Trophoblast cell (in vitro differentiated cells and primary cell): ENCODE measurements around the gene CA14.
"Not testable (repeated sequence)": the region's sequence is repeated elsewhere in the genome, so short reads cannot be mapped to it uniquely, and the experiment has no call there.

Experiments used
- DNase-seq, 2 donors: peaks; one replicate each; pipeline ENCODE4 v3.0.0-alpha.2; 2016
- H2AFZ ChIP-seq: 2 replicates; pipeline ENCODE4 v1.6.1; 2013; ENCODE audit warnings: low read length, moderate library complexity, mild to moderate bottlenecking; ENCODE audit not compliant: insufficient read depth, poor library complexity
- H2AK5ac ChIP-seq: 2 replicates; pipeline ENCODE4 v1.6.1; 2013; ENCODE audit warnings: mild to moderate bottlenecking, low read length
- H2BK120ac ChIP-seq: 2 replicates; pipeline ENCODE4 v1.6.1; 2013; ENCODE audit warnings: low read length, mild to moderate bottlenecking, moderate library complexity; ENCODE audit not compliant: insufficient read depth, poor library complexity
- H2BK12ac ChIP-seq: 2 replicates; pipeline ENCODE4 v1.6.1; 2013; ENCODE audit warnings: mild to moderate bottlenecking, low read length, moderate library complexity
- H2BK5ac ChIP-seq: 2 replicates; pipeline ENCODE4 v1.6.1; 2013; ENCODE audit warnings: low read length, low read depth, moderate library complexity, mild to moderate bottlenecking; ENCODE audit not compliant: poor library complexity
- H3K14ac ChIP-seq: 2 replicates; pipeline ENCODE4 v1.6.1; 2013; ENCODE audit warnings: mild to moderate bottlenecking, low read length
- H3K18ac ChIP-seq: 2 replicates; pipeline ENCODE4 v1.6.1; 2013; ENCODE audit warnings: mild to moderate bottlenecking, low read length
- H3K23ac ChIP-seq: 2 replicates; pipeline ENCODE4 v1.6.1; 2013; ENCODE audit warnings: low read length
- H3K27ac ChIP-seq: 2 replicates; pipeline ENCODE4 v1.5.1; 2013; ENCODE audit warnings: low read depth, mild to moderate bottlenecking, inconsistent platforms, low read length, moderate library complexity
- H3K27me3 ChIP-seq: 2 replicates; pipeline ENCODE4 v1.6.1; 2013; ENCODE audit warnings: inconsistent platforms, mild to moderate bottlenecking, low read length, moderate library complexity; ENCODE audit not compliant: insufficient read depth
- H3K36me3 ChIP-seq, 2 experiments: 1 replicate in 1 of 2; 2 replicates in 1 of 2; pipeline ENCODE4 v1.6.1; 2013; ENCODE audit warnings: low read length in 2 of 2, mild to moderate bottlenecking in 2 of 2, moderate library complexity in 1 of 2; ENCODE audit not compliant: insufficient read depth in 2 of 2, control insufficient read depth in 1 of 2
- H3K4ac ChIP-seq: 2 replicates; pipeline ENCODE4 v1.6.1; 2013; ENCODE audit warnings: low read depth, mild to moderate bottlenecking, low read length, moderate library complexity
- H3K4me1 ChIP-seq, 2 experiments: 1 replicate in 1 of 2; 2 replicates in 1 of 2; pipeline ENCODE4 v1.6.1; 2013; ENCODE audit warnings: low read length in 2 of 2, mild to moderate bottlenecking in 2 of 2, moderate library complexity in 1 of 2; ENCODE audit not compliant: insufficient read depth in 2 of 2, control insufficient read depth in 1 of 2
- H3K4me2 ChIP-seq: 2 replicates; pipeline ENCODE4 v1.6.1; 2013; ENCODE audit warnings: inconsistent platforms, mild to moderate bottlenecking, low read length, moderate library complexity
- H3K4me3 ChIP-seq: 2 replicates; pipeline ENCODE4 v1.5.1; 2013; ENCODE audit warnings: mild to moderate bottlenecking, low read depth, low read length, inconsistent platforms
- H3K79me1 ChIP-seq: one replicate; pipeline ENCODE4 v1.6.1; 2013; ENCODE audit warnings: low read length
- H3K79me2 ChIP-seq: 2 replicates; pipeline ENCODE4 v1.6.1; 2013; ENCODE audit warnings: low read length, mild to moderate bottlenecking; ENCODE audit not compliant: control insufficient read depth, insufficient read depth, poor library complexity
- H3K9ac ChIP-seq: 2 replicates; pipeline ENCODE4 v1.6.1; 2013; ENCODE audit warnings: mild to moderate bottlenecking, low read length
- H3K9me3 ChIP-seq: 2 replicates; pipeline ENCODE4 v1.6.1; 2013; ENCODE audit warnings: low read depth, mild to moderate bottlenecking, control low read depth, inconsistent platforms, low read length; ENCODE audit not compliant: insufficient read depth
- H4K12ac ChIP-seq: 2 replicates; pipeline ENCODE4 v1.6.1; 2013; ENCODE audit warnings: low read depth, mild to moderate bottlenecking, low read length, moderate library complexity
- H4K8ac ChIP-seq: 2 replicates; pipeline ENCODE4 v1.6.1; 2013; ENCODE audit warnings: low read depth, mild to moderate bottlenecking, low read length, moderate library complexity
- H4K91ac ChIP-seq: one replicate; pipeline ENCODE4 v1.6.1; 2013; ENCODE audit warnings: low read depth, mild to moderate bottlenecking, low read length, moderate library complexity
- WGBS: extraction: QIAGEN DNeasy Blood & Tissue Kit; methylation state at CpG from one replicate; pipeline ENCODE4 v1.1.7; 2013; ENCODE audit warnings: missing lambda C conversion rate; ENCODE audit not compliant: insufficient read length, insufficient coverage; ENCODE audit errors: extremely low coverage; 5-methylcytosine and 5-hydroxymethylcytosine counted together

The CA14 gene

GRCh38 chr1:150302338-150302737 is 44.8 kb downstream of the CA14 start:
- Histone ChIP-seq H3K36me3 (peaks cover 32 to 33% of the 10 kb centered on the region in 2 experiments), H3K18ac (no peak overlapping the region), H3K27ac (no peak overlapping the region), H3K4ac (no peak overlapping the region), H2AK5ac (no peak overlapping the region), H3K4me2 (no peak overlapping the region), H3K9ac (no peak overlapping the region), H2AFZ (no peak overlapping the region), H2BK5ac (no peak overlapping the region), H2BK12ac (no peak overlapping the region), H4K12ac (no peak overlapping the region), H3K9me3 (no peaks in the 10 kb centered on the region), H3K14ac (no peak overlapping the region), H3K27me3 (no peaks in the 10 kb centered on the region), H2BK120ac (no peak overlapping the region), H3K4me3 (no peak overlapping the region), H3K79me2 (no peaks in the 10 kb centered on the region), H3K23ac (no peak overlapping the region), H4K8ac (no peak overlapping the region), H3K4me1 (no peaks in the 10 kb centered on the region), H3K79me1 (no peaks in the 10 kb centered on the region), H4K91ac (no peak overlapping the region)
- WGBS = no CpG with 5 or more reads among the region's 6 CpGs
- DNase-seq = no peak

- H3K23ac ChIP-seq = no peak overlapping the region
- H3K79me1 ChIP-seq = no peaks in the 10 kb centered on the region
- no peak for DNase-seq
- no peak overlapping the region for H3K9ac ChIP-seq
- no peak overlapping the region for H2BK5ac ChIP-seq
- H3K27ac ChIP-seq = no peak overlapping the region
- peaks cover 32 to 36% of the 10 kb centered on the region in 2 experiments for H3K36me3 ChIP-seq
- H2BK12ac ChIP-seq = no peak overlapping the region
- no peaks in the 10 kb centered on the region for H3K9me3 ChIP-seq
- no peaks in the 10 kb centered on the region for H3K27me3 ChIP-seq
- no peak overlapping the region for H3K4me2 ChIP-seq
- no peak overlapping the region for H2AK5ac ChIP-seq
- no CpG with 5 or more reads among the region's 2 CpGs for WGBS
- H4K91ac ChIP-seq = no peak overlapping the region
- no peak overlapping the region for H3K4me3 ChIP-seq
- H2AFZ ChIP-seq = no peak overlapping the region
- H3K4ac ChIP-seq = no peak overlapping the region
- no peaks in the 10 kb centered on the region for H3K79me2 ChIP-seq
- H2BK120ac ChIP-seq = no peak overlapping the region
- H4K8ac ChIP-seq = no peak overlapping the region
- no peak overlapping the region for H3K14ac ChIP-seq
- H3K4me1 ChIP-seq = no peaks in the 10 kb centered on the region
- no peak overlapping the region for H3K18ac ChIP-seq
- H4K12ac ChIP-seq = no peak overlapping the region
These were observed 45.3 kb downstream of the CA14 start for GRCh38 chr1:150302902-150303301.

- not testable (repeated sequence) for H3K79me1 ChIP-seq, H4K12ac ChIP-seq, H3K18ac ChIP-seq, H3K27ac ChIP-seq, H3K27me3 ChIP-seq, H3K4ac ChIP-seq, H3K79me2 ChIP-seq, H2BK12ac ChIP-seq, H3K14ac ChIP-seq, H3K9ac ChIP-seq, H2BK120ac ChIP-seq, H2AFZ ChIP-seq, H2AK5ac ChIP-seq, H3K4me1 ChIP-seq, H3K4me2 ChIP-seq, H4K91ac ChIP-seq, DNase-seq, H3K4me3 ChIP-seq, H2BK5ac ChIP-seq, H3K9me3 ChIP-seq, H4K8ac ChIP-seq, H3K23ac ChIP-seq
- no CpG with 5 or more reads among the region's 9 CpGs for WGBS
- peaks cover 14 to 17% of the 10 kb centered on the region in 2 experiments for H3K36me3 ChIP-seq
These were observed 51.0 kb downstream of the CA14 start for GRCh38 chr1:150308585-150308984.

DNA sequence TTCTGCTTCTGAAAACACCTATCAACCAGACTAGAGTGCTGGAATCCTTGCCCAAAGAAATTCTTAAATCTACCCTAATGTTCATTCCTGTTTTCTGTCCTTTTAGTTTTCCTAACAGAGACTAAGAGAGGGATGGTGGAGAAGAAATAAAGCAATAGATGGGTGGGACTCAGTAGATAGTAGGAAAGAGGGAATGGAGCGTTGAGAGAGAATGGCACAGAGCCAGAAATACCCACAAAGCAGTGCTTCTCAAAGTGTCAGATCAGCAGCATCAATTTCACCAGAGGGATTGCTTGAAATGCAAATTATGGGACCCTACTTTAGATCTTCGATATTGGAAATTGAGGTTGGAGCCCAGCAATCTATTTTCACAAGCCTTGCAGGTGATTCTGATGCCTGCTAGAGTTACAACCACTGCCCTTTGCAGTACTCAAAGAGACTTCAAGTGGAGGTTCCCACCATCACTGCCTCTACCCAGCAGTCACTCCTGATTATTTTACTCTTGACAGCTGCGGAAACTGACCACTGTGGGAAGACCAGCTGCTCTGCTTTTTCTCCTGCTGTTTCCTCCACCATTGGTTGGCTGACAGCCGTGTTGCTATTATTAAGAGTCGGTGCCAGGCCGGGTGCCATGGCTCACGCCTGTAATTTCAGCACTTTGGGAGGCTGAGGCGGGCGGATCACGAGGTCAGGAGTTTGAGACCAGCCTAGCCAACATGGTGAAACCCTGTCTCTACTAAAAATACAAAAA is 52.4 kb downstream of the CA14 start:
- H2BK5ac ChIP-seq = no peak overlapping the region
- H3K18ac ChIP-seq = no peak overlapping the region
- H3K36me3 ChIP-seq = peaks cover 13 to 14% of the 10 kb centered on the region in 2 experiments
- H3K9ac ChIP-seq = no peak overlapping the region
- no peak overlapping the region for H3K4ac ChIP-seq
- no peak overlapping the region for H2AK5ac ChIP-seq
- H4K12ac ChIP-seq = no peak overlapping the region
- no peak overlapping the region for H3K27ac ChIP-seq
- no peak overlapping the region for H2BK12ac ChIP-seq
- H3K4me2 ChIP-seq = no peak overlapping the region
- H3K27me3 ChIP-seq = no peaks in the 10 kb centered on the region
- no peaks in the 10 kb centered on the region for H3K4me1 ChIP-seq
- H3K14ac ChIP-seq = no peak overlapping the region
- H4K8ac ChIP-seq = no peak overlapping the region
- H3K4me3 ChIP-seq = no peak overlapping the region
- H4K91ac ChIP-seq = no peak overlapping the region
- H3K23ac ChIP-seq = no peak overlapping the region
- no peaks in the 10 kb centered on the region for H3K79me2 ChIP-seq
- WGBS = 100% methylated on average over 1 of the region's 10 CpGs
- H2BK120ac ChIP-seq = no peak overlapping the region
- no peak overlapping the region for H2AFZ ChIP-seq
- no peak for DNase-seq
- H3K9me3 ChIP-seq = no peaks in the 10 kb centered on the region
- H3K79me1 ChIP-seq = no peaks in the 10 kb centered on the region
